Transverse colon (tissue), 4 donors: ENCODE data around the gene PPP1CC. TPM values are rescaled to one million over a fixed set of nuclear protein-coding genes. Genes with fewer than 3 reads are reported as not detected.

Source experiments
- DNase-seq: peaks from one replicate; pipeline ENCODE4 v3.0.0-alpha.2; 2019
- H3K27ac ChIP-seq, 4 donors: fragments of 200-600 bp; sonication (generic); 2 replicates each; pipeline ENCODE4 v1.5.1; 2016 to 2018; ENCODE audit warnings: inconsistent platforms in 4 of 4
- H3K27me3 ChIP-seq: fragments of 200-600 bp; sonication (generic); 2 replicates; pipeline ENCODE4 v1.5.1; 2017; ENCODE audit warnings: inconsistent platforms
- H3K36me3 ChIP-seq, 4 donors: fragments of 200-600 bp; sonication (generic); 2 replicates each; pipeline ENCODE4 v1.5.1; 2017 to 2019; ENCODE audit warnings: inconsistent platforms in 4 of 4
- H3K4me1 ChIP-seq, 4 donors: fragments of 200-600 bp; sonication (generic); 2 replicates each; pipeline ENCODE4 v1.5.1; 2017 to 2020; ENCODE audit warnings: inconsistent platforms in 4 of 4
- H3K4me3 ChIP-seq, 4 donors: fragments of 200-600 bp; sonication (generic); 1 replicate in 1 of 4; 2 replicates in 3 of 4; pipeline versions ENCODE4 v1.5.1 to v1.6.1; 2017 to 2019; ENCODE audit warnings: inconsistent platforms in 4 of 4
- H3K9me3 ChIP-seq, 2 donors: fragments of 200-600 bp; sonication (generic); 2 replicates each; pipeline ENCODE4 v1.5.1; 2017 to 2019; ENCODE audit warnings: inconsistent platforms in 2 of 2
- CTCF ChIP-seq, 5 experiments: fragments of 200-600 bp in 3 of 5; fragments of 450-650 bp in 2 of 5; sonication (generic) in 3 of 5; IDR thresholded peaks; 1 replicate in 2 of 5; 2 replicates in 3 of 5; pipeline ENCODE4 v1.5.1; 2016 to 2017; ENCODE audit warnings: antibody characterized with exemption in 5 of 5, inconsistent platforms in 3 of 5, mild to moderate bottlenecking in 2 of 5, moderate library complexity in 1 of 5
- EP300 ChIP-seq: sonication (generic); formaldehyde crosslinking; IDR thresholded peaks from one replicate; pipeline ENCODE4 v1.6.1; 2017; ENCODE audit warnings: antibody characterized with exemption, low read depth
- POLR2A ChIP-seq: fragments of 450-650 bp; IDR thresholded peaks from one replicate; pipeline ENCODE4 v1.6.1; 2016; ENCODE audit warnings: antibody characterized with exemption, mild to moderate bottlenecking, moderate library complexity
- POLR2AphosphoS5 ChIP-seq, 3 donors: sonication (generic); formaldehyde crosslinking; IDR thresholded peaks; one replicate each; pipeline ENCODE4 v1.6.1; 2016; ENCODE audit warnings: antibody characterized with exemption in 3 of 3
- WGBS, 2 donors: methylation state at CpG; one replicate each; pipeline ENCODE4 v1.1.5; 2018; ENCODE audit warnings: low coverage in 1 of 2; 5-methylcytosine and 5-hydroxymethylcytosine counted together
- in situ Hi-C, 4 donors: fragments of 200-750 bp; cut with MboI; loops; one replicate each; pipeline versions ENCODE4 v1.15.0 to v1.15.1; 2017; ENCODE audit warnings: low sequenced_read_pairs in 3 of 4, low pct_ligation_motif_present in 1 of 4, low pct_unique_long_range_greater_than_20kb in 1 of 4
- intact Hi-C: fragments of 100-400 bp; cut with DNase I; formaldehyde crosslinking; loops from one replicate; pipeline ENCODE4 v1.15.1; 2023; ENCODE audit warnings: low total_unique reads
- total RNA-seq, 4 donors: library from RNA; depleted of rRNA; stranded (reverse); fragments of >200 nt; gene quantifications; one replicate each; pipeline ENCODE4 v1.1.0, GENCODE V29; 2016

Gene PPP1CC
- total RNA-seq, 4 donors from 2014 or later: 156 to 759 (median 244) TPM

DNA sequence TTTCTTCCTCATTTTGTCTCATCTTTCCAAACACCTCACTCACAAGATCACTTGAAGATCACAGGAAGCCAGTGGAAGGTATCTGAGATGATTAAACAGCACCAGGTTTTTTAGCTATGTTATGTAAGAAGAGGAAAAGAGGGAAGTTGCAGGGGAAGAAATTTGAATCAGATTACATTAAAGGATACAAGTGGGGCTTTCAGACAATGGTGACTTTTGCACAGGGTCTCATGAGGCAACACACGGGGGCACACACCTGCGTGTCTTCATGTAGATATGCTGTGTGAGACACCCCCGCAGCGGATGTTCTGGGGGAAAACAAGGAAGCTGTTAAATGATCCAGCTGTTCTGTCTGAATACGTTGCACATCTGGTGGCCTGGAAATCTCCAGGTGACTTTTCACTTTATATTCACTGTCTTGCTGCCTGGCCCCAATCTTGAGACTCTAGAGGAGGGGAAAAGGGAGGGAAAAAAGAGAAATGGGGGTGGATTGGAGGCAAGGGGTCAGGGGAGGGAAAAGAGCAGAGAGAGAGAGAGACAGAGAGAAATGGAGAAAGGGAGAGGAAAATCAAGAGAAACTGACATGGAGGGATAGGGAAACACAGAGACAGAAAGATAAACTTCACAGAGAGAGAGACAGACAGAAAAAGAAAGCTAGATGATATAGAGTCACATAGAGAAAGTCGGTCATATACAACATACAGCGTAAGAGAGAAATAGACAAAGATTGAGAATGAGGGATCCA lies 36.3 kb upstream of the PPP1CC start:
- Histone ChIP-seq H3K9me3 (no peaks in the 10 kb centered on the region), H3K27me3 (no peaks in the 10 kb centered on the region), H3K4me3 (no peak overlapping the region), H3K27ac (no peak overlapping the region), H3K36me3 (no peaks in the 10 kb centered on the region), H3K4me1 (peaks cover 0 to 4% (median 0%) of the 10 kb centered on the region in 4 donors)
- in situ Hi-C loops: no loop called here
- 61 to 94% methylated on average over 2 to 7 of the region's 7 CpGs for WGBS, 2 donors
- intact Hi-C loops: no loop called here
- TF ChIP-seq CTCF (IDR thresholded peaks at IDR 0.05) (no peak), EP300 (no peak), POLR2AphosphoS5 (IDR thresholded peaks at IDR 0.05) (no peak), POLR2A (no peak)
- no peak for DNase-seq

DNA sequence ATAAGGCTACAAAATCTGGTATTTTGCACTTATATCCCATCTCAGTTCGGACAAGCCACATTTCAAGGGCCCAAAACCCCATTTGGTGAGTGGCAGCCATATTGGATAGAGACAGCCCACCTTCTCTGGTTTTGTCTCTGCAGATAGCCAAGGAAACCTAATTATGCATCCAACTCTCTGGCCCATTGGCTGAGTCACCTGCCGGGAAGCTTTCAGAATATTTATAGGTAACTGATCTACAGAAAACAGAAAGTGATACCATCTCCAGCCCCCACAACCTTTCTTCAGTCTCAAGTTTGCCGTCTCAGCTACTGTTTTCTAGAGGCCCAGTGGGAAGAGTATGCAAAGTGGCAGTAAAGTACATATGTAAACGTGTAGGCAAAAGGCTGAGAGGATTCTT lies 33.7 kb upstream of the PPP1CC start:
- Histone ChIP-seq H3K4me3 (no peak overlapping the region), H3K27ac (no peak overlapping the region), H3K27me3 (no peaks in the 10 kb centered on the region), H3K9me3 (no peaks in the 10 kb centered on the region), H3K4me1 (peaks cover 0 to 4% (median 0%) of the 10 kb centered on the region in 4 donors), H3K36me3 (no peaks in the 10 kb centered on the region)
- intact Hi-C loops (no loop called here), in situ Hi-C loops (no loop called here)
- no peak for TF ChIP-seq EP300
- no peak for TF ChIP-seq POLR2A
- no peak for TF ChIP-seq POLR2AphosphoS5 (IDR thresholded peaks at IDR 0.05)
- TF ChIP-seq CTCF (IDR thresholded peaks at IDR 0.05): no peak
- peak; percentile 17 for DNase-seq
- 62 to 71% methylated on average over 3 to 4 of the region's 4 CpGs for WGBS, 2 donors

GRCh38 chr12:110775997-110776396 lies 33.3 kb upstream of the PPP1CC start:
- no peak for DNase-seq
- intact Hi-C loops (no loop called here), in situ Hi-C loops (no loop called here)
- Histone ChIP-seq H3K27me3 (no peaks in the 10 kb centered on the region), H3K4me3 (no peak overlapping the region), H3K4me1 (peaks cover 0 to 4% (median 0%) of the 10 kb centered on the region in 4 donors), H3K9me3 (no peaks in the 10 kb centered on the region), H3K27ac (no peak overlapping the region), H3K36me3 (no peaks in the 10 kb centered on the region)
- WGBS, 2 donors: 57 to 74% methylated on average over 1 of the region's 1 CpG
- no peak for TF ChIP-seq EP300
- TF ChIP-seq CTCF (IDR thresholded peaks at IDR 0.05): no peak
- no peak for TF ChIP-seq POLR2A
- TF ChIP-seq POLR2AphosphoS5 (IDR thresholded peaks at IDR 0.05): no peak

DNA sequence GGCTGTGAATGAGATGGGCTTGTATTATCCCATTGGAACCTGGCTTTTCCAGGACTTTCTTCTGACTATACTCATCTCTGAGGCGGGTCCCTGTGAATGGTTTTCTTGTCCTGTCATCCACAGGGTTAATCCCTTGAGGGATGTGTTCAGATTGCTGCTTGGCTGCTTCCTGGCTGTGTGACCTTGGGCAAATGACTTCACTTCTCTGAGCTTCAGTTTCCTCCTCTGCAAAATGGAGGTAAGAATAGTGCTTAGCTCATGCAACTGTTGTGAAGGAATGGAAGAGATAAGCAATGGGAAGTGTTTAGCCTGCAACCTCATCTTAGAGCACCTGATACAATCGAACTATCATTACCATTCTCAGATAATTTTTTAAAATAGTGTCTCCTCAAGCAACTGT lies 32.1 kb upstream of the PPP1CC start:
- DNase-seq: no peak
- Histone ChIP-seq H3K9me3 (no peaks in the 10 kb centered on the region), H3K27ac (no peak overlapping the region), H3K4me3 (no peak overlapping the region), H3K4me1 (no peaks in the 10 kb centered on the region), H3K27me3 (no peaks in the 10 kb centered on the region), H3K36me3 (no peaks in the 10 kb centered on the region)
- intact Hi-C loops: no loop called here
- TF ChIP-seq CTCF (IDR thresholded peaks at IDR 0.05) (no peak), POLR2AphosphoS5 (IDR thresholded peaks at IDR 0.05) (no peak), EP300 (no peak), POLR2A (no peak)
- 83% methylated on average over 2 of the region's 2 CpGs; no CpG with 5 or more reads in 1 of the 2 donors for WGBS, 2 donors
- in situ Hi-C loops: no loop called here
